Measurements from ENCODE around the gene NPFFR2. TPM values are rescaled to one million over a fixed set of nuclear protein-coding genes. Genes with fewer than 3 reads are reported as not detected.

NPFFR2 gene
- total and polyA plus RNA-seq, 8 donors, result not detected

DNA sequence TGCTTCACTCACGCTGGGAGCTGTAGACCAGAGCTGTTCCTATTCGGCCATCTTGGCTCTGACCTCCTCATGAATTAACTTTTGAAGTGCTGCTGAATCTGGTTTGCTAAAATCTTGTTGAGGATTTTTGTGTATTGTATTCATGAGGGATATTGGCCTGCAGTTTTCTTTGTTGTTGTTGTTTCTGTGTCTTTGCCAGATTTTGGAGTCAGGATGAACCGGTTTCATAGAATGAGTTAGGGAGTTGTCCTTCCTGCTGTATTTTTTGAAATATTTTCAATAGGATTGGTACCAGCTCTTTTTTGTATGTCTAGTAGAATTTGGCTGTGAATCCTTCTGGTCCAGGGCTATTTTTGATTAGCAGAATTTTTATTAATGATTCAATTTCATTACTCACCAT lies 138.1 kb downstream of the NPFFR2 start:
- TF ChIP-seq, protein P1, sequence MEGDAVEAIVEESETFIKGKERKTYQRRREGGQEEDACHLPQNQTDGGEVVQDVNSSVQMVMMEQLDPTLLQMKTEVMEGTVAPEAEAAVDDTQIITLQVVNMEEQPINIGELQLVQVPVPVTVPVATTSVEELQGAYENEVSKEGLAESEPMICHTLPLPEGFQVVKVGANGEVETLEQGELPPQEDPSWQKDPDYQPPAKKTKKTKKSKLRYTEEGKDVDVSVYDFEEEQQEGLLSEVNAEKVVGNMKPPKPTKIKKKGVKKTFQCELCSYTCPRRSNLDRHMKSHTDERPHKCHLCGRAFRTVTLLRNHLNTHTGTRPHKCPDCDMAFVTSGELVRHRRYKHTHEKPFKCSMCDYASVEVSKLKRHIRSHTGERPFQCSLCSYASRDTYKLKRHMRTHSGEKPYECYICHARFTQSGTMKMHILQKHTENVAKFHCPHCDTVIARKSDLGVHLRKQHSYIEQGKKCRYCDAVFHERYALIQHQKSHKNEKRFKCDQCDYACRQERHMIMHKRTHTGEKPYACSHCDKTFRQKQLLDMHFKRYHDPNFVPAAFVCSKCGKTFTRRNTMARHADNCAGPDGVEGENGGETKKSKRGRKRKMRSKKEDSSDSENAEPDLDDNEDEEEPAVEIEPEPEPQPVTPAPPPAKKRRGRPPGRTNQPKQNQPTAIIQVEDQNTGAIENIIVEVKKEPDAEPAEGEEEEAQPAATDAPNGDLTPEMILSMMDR (IDR thresholded peaks at IDR 0.05), result no peak
- no peak overlapping the region for H3K4me3 ChIP-seq
- H3K27me3 ChIP-seq, result no peaks in the 10 kb centered on the region
- H3K9me3 ChIP-seq, result peaks cover 0 to 17% of the 10 kb centered on the region in 2 donors
- no peaks in the 10 kb centered on the region for H3K36me3 ChIP-seq
- H3K4me1 ChIP-seq, result no peaks in the 10 kb centered on the region
- no peak overlapping the region for H3K27ac ChIP-seq
- intact Hi-C loops (cut with DNase I), result no loop called here
- DNase-seq, result no peak
- no peak for ATAC-seq

DNA sequence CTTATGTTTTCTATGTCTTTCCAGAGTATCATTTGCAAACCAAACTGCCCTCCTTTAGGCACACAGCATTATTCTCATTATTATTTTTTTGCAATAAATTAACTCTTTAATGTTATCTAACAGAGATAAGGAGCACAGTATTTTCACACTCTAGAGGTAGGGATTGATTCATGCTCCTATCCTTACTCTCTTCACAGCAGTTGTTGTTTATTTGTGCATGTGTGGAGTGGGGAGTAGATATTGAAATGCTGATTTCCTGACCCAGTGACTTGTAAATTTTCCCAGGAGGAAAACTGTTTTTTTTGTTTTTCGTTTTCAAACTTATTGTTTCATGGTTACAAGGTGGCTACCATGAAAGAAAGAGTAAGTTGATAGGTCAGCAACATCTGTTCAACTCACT lies 140.0 kb downstream of the NPFFR2 start:
- no peak overlapping the region for H3K27ac ChIP-seq
- DNase-seq, result no peak
- no peaks in the 10 kb centered on the region for H3K27me3 ChIP-seq
- TF ChIP-seq, protein P1 (IDR thresholded peaks at IDR 0.05), result no peak
- no peak overlapping the region for H3K4me3 ChIP-seq
- no peaks in the 10 kb centered on the region for H3K4me1 ChIP-seq
- H3K9me3 ChIP-seq, result peaks cover 0 to 27% of the 10 kb centered on the region in 2 donors
- intact Hi-C loops (cut with DNase I), result no loop called here
- no peak for ATAC-seq
- H3K36me3 ChIP-seq, result no peaks in the 10 kb centered on the region

GRCh38 chr4:72179342-72179741 lies 147.5 kb downstream of the NPFFR2 start:
- TF ChIP-seq, protein P1 (IDR thresholded peaks at IDR 0.05), result no peak
- no peak for DNase-seq
- no peak overlapping the region for H3K27ac ChIP-seq
- intact Hi-C loops (cut with DNase I), result no loop called here
- H3K36me3 ChIP-seq, result no peaks in the 10 kb centered on the region
- H3K27me3 ChIP-seq, result no peaks in the 10 kb centered on the region
- no peak overlapping the region for H3K4me3 ChIP-seq
- H3K4me1 ChIP-seq, result no peaks in the 10 kb centered on the region
- no peak for ATAC-seq
- peaks cover 0 to 22% of the 10 kb centered on the region in 2 donors for H3K9me3 ChIP-seq

DNA sequence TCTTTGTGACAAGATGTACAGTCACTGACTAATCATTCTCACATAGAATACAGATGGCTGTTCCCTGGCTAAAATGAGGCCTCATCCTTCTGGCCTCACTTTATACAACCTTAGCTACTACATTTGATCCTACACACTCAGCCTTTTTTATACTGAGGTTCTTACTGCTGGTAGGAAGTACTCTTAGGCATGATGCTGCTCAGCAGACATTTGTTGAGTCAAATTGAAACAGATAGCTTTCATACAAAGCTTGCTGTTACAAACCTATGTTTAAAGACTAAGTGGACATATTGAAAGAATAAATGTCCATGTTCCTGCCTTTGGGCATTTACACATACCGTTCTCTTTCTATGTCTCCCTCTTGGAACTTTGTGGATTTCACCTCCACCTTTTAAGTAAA lies 154.9 kb downstream of the NPFFR2 start:
- no peaks in the 10 kb centered on the region for H3K9me3 ChIP-seq
- DNase-seq (no peak), ATAC-seq (no peak)
- intact Hi-C loops (cut with DNase I), result no loop called here
- H3K27ac ChIP-seq, result no peak overlapping the region
- H3K4me3 ChIP-seq, result no peak overlapping the region
- no peaks in the 10 kb centered on the region for H3K36me3 ChIP-seq
- no peaks in the 10 kb centered on the region for H3K4me1 ChIP-seq
- TF ChIP-seq, protein P1 (IDR thresholded peaks at IDR 0.05), result no peak
- H3K27me3 ChIP-seq, result no peaks in the 10 kb centered on the region

DNA sequence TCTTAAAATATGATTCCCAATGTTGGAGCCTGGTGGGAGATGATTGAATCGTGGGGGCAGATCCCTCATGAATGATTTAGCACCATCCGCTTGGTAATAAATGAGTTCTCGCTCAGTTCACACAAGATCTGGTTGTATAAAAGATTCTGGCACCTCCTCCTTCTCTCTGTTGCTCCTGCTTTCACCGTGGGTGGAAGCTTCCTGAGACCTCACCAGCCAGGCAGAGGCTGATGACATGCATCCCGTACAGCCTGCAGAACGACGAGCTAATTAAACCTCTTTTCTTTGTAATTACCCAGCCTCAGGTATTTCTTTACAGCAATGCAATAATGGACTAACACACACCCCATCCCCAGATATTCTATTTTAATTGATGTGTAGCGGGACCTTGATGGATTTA lies 162.2 kb downstream of the NPFFR2 start:
- intact Hi-C loops (cut with DNase I), result no loop called here
- Histone ChIP-seq H3K4me3 (no peak overlapping the region), H3K4me1 (no peaks in the 10 kb centered on the region), H3K36me3 (no peaks in the 10 kb centered on the region), H3K27me3 (no peaks in the 10 kb centered on the region), H3K9me3 (peaks cover 0 to 6% of the 10 kb centered on the region in 2 donors), H3K27ac (no peak overlapping the region)
- TF ChIP-seq, protein P1 (IDR thresholded peaks at IDR 0.05), result no peak
- no peak for DNase-seq
- ATAC-seq, result no peak
